ENCODE measurements around the gene CFAP20DC.

CFAP20DC gene

GRCh38 chr3:58955308-58955707 is 94.5 kb downstream of the CFAP20DC start:
- no peak overlapping the region for H3K27ac ChIP-seq (ENCODE audit: insufficient read depth in 1 of 2, low read depth in 1 of 2, low read length in 2 of 2, poor library complexity in 1 of 2, severe bottlenecking in 2 of 2)
- H3K27me3 ChIP-seq (replicated peaks in 2 of 5; ENCODE audit: control insufficient read depth in 4 of 5, insufficient read depth in 5 of 5, low read length in 4 of 5): no peaks in the 10 kb centered on the region
- H3K4me3 ChIP-seq (ENCODE audit: control insufficient read depth in 1 of 7, extremely low read depth in 1 of 7, insufficient read depth in 4 of 7, low read depth in 2 of 7, low read length in 6 of 7): no peak overlapping the region
- DNase-seq: no peak
- ChIA-PET CTCF (no interaction called here), POLR2A (no interaction called here)
- H3K4me1 ChIP-seq (ENCODE audit: control extremely low read depth in 1 of 4, control insufficient read depth in 4 of 4, insufficient read depth in 4 of 4, low read length in 3 of 4): no peaks in the 10 kb centered on the region
- H3K9me3 ChIP-seq (ENCODE audit: control extremely low read depth in 1 of 5, control insufficient read depth in 4 of 5, insufficient read depth in 2 of 5, low read depth in 1 of 5, low read length in 4 of 5): peaks cover 0 to 3% (median 0%) of the 10 kb centered on the region in 5 experiments
- no peaks in the 10 kb centered on the region for H3K36me3 ChIP-seq (ENCODE audit: control insufficient read depth in 4 of 4, insufficient read depth in 4 of 4, low read length in 3 of 4)
- WGBS (ENCODE audit: insufficient coverage): no CpG with 5 or more reads among the region's 2 CpGs

GRCh38 chr3:58953288-58953687 is 96.5 kb downstream of the CFAP20DC start:
- POLR2A ChIA-PET: interaction anchor here (0.6 kb wide), 1 partner anchor 32 kb away, joined by 5 read pairs; no protein-coding TSS in a partner anchor
- no peak overlapping the region for H3K4me3 ChIP-seq (ENCODE audit: control insufficient read depth in 1 of 7, extremely low read depth in 1 of 7, insufficient read depth in 4 of 7, low read depth in 2 of 7, low read length in 6 of 7)
- no peaks in the 10 kb centered on the region for H3K36me3 ChIP-seq (ENCODE audit: control insufficient read depth in 4 of 4, insufficient read depth in 4 of 4, low read length in 3 of 4)
- no peaks in the 10 kb centered on the region for H3K4me1 ChIP-seq (ENCODE audit: control extremely low read depth in 1 of 4, control insufficient read depth in 4 of 4, insufficient read depth in 4 of 4, low read length in 3 of 4)
- peaks cover 0 to 3% (median 0%) of the 10 kb centered on the region in 5 experiments for H3K9me3 ChIP-seq (ENCODE audit: control extremely low read depth in 1 of 5, control insufficient read depth in 4 of 5, insufficient read depth in 2 of 5, low read depth in 1 of 5, low read length in 4 of 5)
- H3K27me3 ChIP-seq (replicated peaks in 2 of 5; ENCODE audit: control insufficient read depth in 4 of 5, insufficient read depth in 5 of 5, low read length in 4 of 5): no peaks in the 10 kb centered on the region
- no peak overlapping the region for H3K27ac ChIP-seq (ENCODE audit: insufficient read depth in 1 of 2, low read depth in 1 of 2, low read length in 2 of 2, poor library complexity in 1 of 2, severe bottlenecking in 2 of 2)
- no peak for DNase-seq
- no CpG with 5 or more reads among the region's 1 CpG for WGBS (ENCODE audit: insufficient coverage)
- CTCF ChIA-PET: no interaction called here

- WGBS (ENCODE audit: insufficient coverage): 100% methylated on average over 1 of the region's 4 CpGs
- Histone ChIP-seq H3K4me3 (ENCODE audit: control insufficient read depth in 1 of 7, extremely low read depth in 1 of 7, insufficient read depth in 4 of 7, low read depth in 2 of 7, low read length in 6 of 7) (no peak overlapping the region), H3K27me3 (replicated peaks in 2 of 5; ENCODE audit: control insufficient read depth in 4 of 5, insufficient read depth in 5 of 5, low read length in 4 of 5) (no peaks in the 10 kb centered on the region), H3K4me1 (ENCODE audit: control extremely low read depth in 1 of 4, control insufficient read depth in 4 of 4, insufficient read depth in 4 of 4, low read length in 3 of 4) (no peaks in the 10 kb centered on the region), H3K27ac (ENCODE audit: insufficient read depth in 1 of 2, low read depth in 1 of 2, low read length in 2 of 2, poor library complexity in 1 of 2, severe bottlenecking in 2 of 2) (no peak overlapping the region), H3K36me3 (ENCODE audit: control insufficient read depth in 4 of 4, insufficient read depth in 4 of 4, low read length in 3 of 4) (no peaks in the 10 kb centered on the region), H3K9me3 (ENCODE audit: control extremely low read depth in 1 of 5, control insufficient read depth in 4 of 5, insufficient read depth in 2 of 5, low read depth in 1 of 5, low read length in 4 of 5) (peaks cover 0 to 3% (median 0%) of the 10 kb centered on the region in 5 experiments)
- POLR2A ChIA-PET: interaction anchor here (0.6 kb wide), 1 partner anchor 33 kb away, joined by 5 read pairs; no protein-coding TSS in a partner anchor
- CTCF ChIA-PET: no interaction called here
- DNase-seq: no peak
These were observed 97.5 kb downstream of the CFAP20DC start for GRCh38 chr3:58952128-58952917.

GRCh38 chr3:58948018-58948417 is 101.8 kb downstream of the CFAP20DC start:
- POLR2A ChIA-PET: no interaction called here
- Histone ChIP-seq H3K27me3 (replicated peaks in 2 of 5; ENCODE audit: control insufficient read depth in 4 of 5, insufficient read depth in 5 of 5, low read length in 4 of 5) (no peaks in the 10 kb centered on the region), H3K4me3 (ENCODE audit: control insufficient read depth in 1 of 7, extremely low read depth in 1 of 7, insufficient read depth in 4 of 7, low read depth in 2 of 7, low read length in 6 of 7) (no peak overlapping the region), H3K4me1 (ENCODE audit: control extremely low read depth in 1 of 4, control insufficient read depth in 4 of 4, insufficient read depth in 4 of 4, low read length in 3 of 4) (no peaks in the 10 kb centered on the region), H3K27ac (ENCODE audit: insufficient read depth in 1 of 2, low read depth in 1 of 2, low read length in 2 of 2, poor library complexity in 1 of 2, severe bottlenecking in 2 of 2) (no peak overlapping the region), H3K9me3 (ENCODE audit: control extremely low read depth in 1 of 5, control insufficient read depth in 4 of 5, insufficient read depth in 2 of 5, low read depth in 1 of 5, low read length in 4 of 5) (peaks cover 0 to 7% (median 0%) of the 10 kb centered on the region in 5 experiments), H3K36me3 (ENCODE audit: control insufficient read depth in 4 of 4, insufficient read depth in 4 of 4, low read length in 3 of 4) (no peaks in the 10 kb centered on the region)
- CTCF ChIA-PET: no interaction called here
- 54% methylated on average over 1 of the region's 1 CpG for WGBS (ENCODE audit: insufficient coverage)
- DNase-seq: peak in 2 of 3 donors; percentile 3 to 15

GRCh38 chr3:58946875-58947274 is 103.0 kb downstream of the CFAP20DC start:
- no peak for DNase-seq
- ChIA-PET CTCF (no interaction called here), POLR2A (no interaction called here)
- 100% methylated on average over 1 of the region's 2 CpGs for WGBS (ENCODE audit: insufficient coverage)
- H3K36me3 ChIP-seq (ENCODE audit: control insufficient read depth in 4 of 4, insufficient read depth in 4 of 4, low read length in 3 of 4): no peaks in the 10 kb centered on the region
- H3K4me1 ChIP-seq (ENCODE audit: control extremely low read depth in 1 of 4, control insufficient read depth in 4 of 4, insufficient read depth in 4 of 4, low read length in 3 of 4): no peaks in the 10 kb centered on the region
- no peaks in the 10 kb centered on the region for H3K27me3 ChIP-seq (replicated peaks in 2 of 5; ENCODE audit: control insufficient read depth in 4 of 5, insufficient read depth in 5 of 5, low read length in 4 of 5)
- H3K9me3 ChIP-seq (ENCODE audit: control extremely low read depth in 1 of 5, control insufficient read depth in 4 of 5, insufficient read depth in 2 of 5, low read depth in 1 of 5, low read length in 4 of 5): peaks cover 0 to 14% (median 0%) of the 10 kb centered on the region in 5 experiments
- H3K4me3 ChIP-seq (ENCODE audit: control insufficient read depth in 1 of 7, extremely low read depth in 1 of 7, insufficient read depth in 4 of 7, low read depth in 2 of 7, low read length in 6 of 7): no peak overlapping the region
- H3K27ac ChIP-seq (ENCODE audit: insufficient read depth in 1 of 2, low read depth in 1 of 2, low read length in 2 of 2, poor library complexity in 1 of 2, severe bottlenecking in 2 of 2): no peak overlapping the region

- WGBS (ENCODE audit: insufficient coverage): 89% methylated on average over 2 of the region's 2 CpGs
- Histone ChIP-seq H3K27ac (ENCODE audit: insufficient read depth in 1 of 2, low read depth in 1 of 2, low read length in 2 of 2, poor library complexity in 1 of 2, severe bottlenecking in 2 of 2) (no peak overlapping the region), H3K27me3 (replicated peaks in 2 of 5; ENCODE audit: control insufficient read depth in 4 of 5, insufficient read depth in 5 of 5, low read length in 4 of 5) (no peaks in the 10 kb centered on the region), H3K4me3 (ENCODE audit: control insufficient read depth in 1 of 7, extremely low read depth in 1 of 7, insufficient read depth in 4 of 7, low read depth in 2 of 7, low read length in 6 of 7) (no peak overlapping the region), H3K4me1 (ENCODE audit: control extremely low read depth in 1 of 4, control insufficient read depth in 4 of 4, insufficient read depth in 4 of 4, low read length in 3 of 4) (no peaks in the 10 kb centered on the region), H3K36me3 (ENCODE audit: control insufficient read depth in 4 of 4, insufficient read depth in 4 of 4, low read length in 3 of 4) (no peaks in the 10 kb centered on the region), H3K9me3 (ENCODE audit: control extremely low read depth in 1 of 5, control insufficient read depth in 4 of 5, insufficient read depth in 2 of 5, low read depth in 1 of 5, low read length in 4 of 5) (peaks cover 0 to 7% (median 0%) of the 10 kb centered on the region in 5 experiments)
- DNase-seq: no peak
- POLR2A ChIA-PET: no interaction called here
- CTCF ChIA-PET: no interaction called here
These were observed 111.8 kb downstream of the CFAP20DC start for GRCh38 chr3:58938057-58938456.

GRCh38 chr3:58924578-58924977 is 125.2 kb downstream of the CFAP20DC start:
- CTCF ChIA-PET: no interaction called here
- Histone ChIP-seq H3K36me3 (ENCODE audit: control insufficient read depth in 4 of 4, insufficient read depth in 4 of 4, low read length in 3 of 4) (no peaks in the 10 kb centered on the region), H3K9me3 (ENCODE audit: control extremely low read depth in 1 of 5, control insufficient read depth in 4 of 5, insufficient read depth in 2 of 5, low read depth in 1 of 5, low read length in 4 of 5) (peaks cover 0 to 7% (median 0%) of the 10 kb centered on the region in 5 experiments), H3K27me3 (replicated peaks in 2 of 5; ENCODE audit: control insufficient read depth in 4 of 5, insufficient read depth in 5 of 5, low read length in 4 of 5) (no peaks in the 10 kb centered on the region), H3K4me3 (ENCODE audit: control insufficient read depth in 1 of 7, extremely low read depth in 1 of 7, insufficient read depth in 4 of 7, low read depth in 2 of 7, low read length in 6 of 7) (no peak overlapping the region), H3K4me1 (ENCODE audit: control extremely low read depth in 1 of 4, control insufficient read depth in 4 of 4, insufficient read depth in 4 of 4, low read length in 3 of 4) (no peaks in the 10 kb centered on the region), H3K27ac (ENCODE audit: insufficient read depth in 1 of 2, low read depth in 1 of 2, low read length in 2 of 2, poor library complexity in 1 of 2, severe bottlenecking in 2 of 2) (no peak overlapping the region)
- WGBS (ENCODE audit: insufficient coverage): no CpG with 5 or more reads among the region's 1 CpG
- POLR2A ChIA-PET: no interaction called here
- no peak for DNase-seq

All from common myeloid progenitor, CD34-positive (primary cell).